Measurements from ENCODE around the gene SIRT7.

SIRT7 gene

DNA sequence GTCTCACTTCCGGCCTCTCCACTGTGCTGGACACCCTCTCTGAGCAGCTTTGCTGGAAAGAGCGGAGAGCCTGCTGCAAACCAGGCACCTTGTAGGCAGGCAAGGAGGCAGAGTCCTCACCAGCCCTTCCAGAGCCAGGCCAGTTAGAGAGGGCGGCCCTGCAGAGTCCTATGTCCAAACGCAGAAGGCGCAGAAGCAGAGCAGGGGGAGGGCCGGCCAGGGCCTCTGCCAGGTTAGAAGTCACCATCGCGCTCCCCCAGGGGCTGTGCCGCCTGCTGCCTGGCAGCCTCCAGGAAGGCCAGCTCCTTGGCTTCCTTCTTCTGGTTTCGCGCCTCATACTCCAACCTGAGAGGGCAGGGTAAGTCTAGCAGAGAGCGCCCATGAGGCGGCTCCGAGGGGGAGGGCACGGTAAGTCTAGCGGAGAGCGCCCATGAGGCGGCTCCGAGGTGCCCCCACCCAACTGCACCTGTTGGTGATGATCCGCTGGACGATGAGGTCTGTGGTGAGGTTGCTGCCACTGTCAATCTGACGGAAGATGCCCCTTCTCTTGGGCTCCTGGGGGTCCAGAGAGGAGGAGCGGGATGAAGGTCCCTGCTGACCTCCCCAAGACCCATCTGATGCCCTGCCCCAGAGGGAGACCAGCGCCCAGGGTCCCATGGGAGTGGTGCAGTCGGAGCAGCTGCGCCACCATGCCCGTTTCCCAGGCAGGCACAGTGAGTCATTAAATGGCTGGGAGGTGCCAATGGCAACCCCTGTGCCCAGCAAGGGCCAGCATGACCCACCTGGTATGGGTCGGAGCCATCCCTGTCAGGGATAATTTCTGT is 13.2 kb downstream of the SIRT7 start:
- no peak for DNase-seq

DNA sequence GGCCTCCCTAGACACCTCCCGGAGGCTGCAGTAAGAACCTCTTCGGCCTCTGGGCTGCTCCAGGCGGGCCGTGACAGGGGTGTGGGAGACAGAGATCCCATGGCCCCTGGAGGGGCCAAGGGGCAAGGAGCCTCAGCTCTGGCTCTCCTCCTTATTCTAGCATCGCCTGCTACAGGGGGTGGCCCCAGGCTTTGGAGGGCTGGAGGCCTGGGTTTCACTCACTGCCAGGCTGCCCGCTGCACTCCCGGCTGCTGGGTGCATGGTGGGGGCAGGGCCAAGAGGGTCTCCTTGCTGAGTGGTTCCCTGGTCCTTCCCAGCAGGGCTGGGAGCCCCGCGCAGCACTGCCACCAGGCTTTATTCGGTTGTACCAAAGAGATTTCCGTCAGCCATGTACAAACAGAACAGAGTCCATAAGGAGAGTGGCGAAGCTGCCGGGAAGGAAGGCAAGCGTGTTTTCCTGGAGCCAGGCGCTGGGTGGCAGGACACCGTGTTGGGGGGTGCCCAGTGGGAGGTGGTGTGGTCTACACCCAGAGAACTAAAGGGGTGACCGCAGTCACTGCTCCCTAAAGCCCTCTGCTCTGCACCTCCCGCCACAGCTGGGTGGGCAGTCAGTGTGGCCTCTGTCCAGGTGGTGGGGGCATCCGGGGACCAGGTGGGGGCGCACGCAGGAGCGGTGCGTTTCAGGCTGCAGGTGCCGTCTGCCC is 13.9 kb downstream of the SIRT7 start:
- no peak for DNase-seq

DNA sequence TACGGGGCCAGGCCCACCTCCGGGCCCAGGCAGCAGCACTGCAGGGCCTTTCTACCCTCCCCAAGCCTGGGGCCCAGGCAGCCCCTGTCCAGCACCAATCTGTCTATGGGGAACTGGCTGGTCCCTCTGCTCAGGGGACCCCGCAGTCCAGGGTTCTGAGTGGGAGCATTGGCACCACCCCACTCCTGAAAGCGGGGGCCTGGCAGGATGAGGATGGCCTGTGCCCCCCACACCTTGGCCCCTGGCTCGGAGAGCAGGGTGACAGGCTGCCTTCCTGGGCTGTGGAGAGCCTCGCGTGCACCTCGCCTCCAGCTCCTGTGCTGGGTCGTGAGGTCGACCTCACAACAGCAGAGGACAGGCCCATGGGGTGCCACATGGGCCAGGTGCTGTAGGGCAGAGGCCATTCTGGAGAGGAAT is 14.6 kb downstream of the SIRT7 start:
- no peak for DNase-seq

DNA sequence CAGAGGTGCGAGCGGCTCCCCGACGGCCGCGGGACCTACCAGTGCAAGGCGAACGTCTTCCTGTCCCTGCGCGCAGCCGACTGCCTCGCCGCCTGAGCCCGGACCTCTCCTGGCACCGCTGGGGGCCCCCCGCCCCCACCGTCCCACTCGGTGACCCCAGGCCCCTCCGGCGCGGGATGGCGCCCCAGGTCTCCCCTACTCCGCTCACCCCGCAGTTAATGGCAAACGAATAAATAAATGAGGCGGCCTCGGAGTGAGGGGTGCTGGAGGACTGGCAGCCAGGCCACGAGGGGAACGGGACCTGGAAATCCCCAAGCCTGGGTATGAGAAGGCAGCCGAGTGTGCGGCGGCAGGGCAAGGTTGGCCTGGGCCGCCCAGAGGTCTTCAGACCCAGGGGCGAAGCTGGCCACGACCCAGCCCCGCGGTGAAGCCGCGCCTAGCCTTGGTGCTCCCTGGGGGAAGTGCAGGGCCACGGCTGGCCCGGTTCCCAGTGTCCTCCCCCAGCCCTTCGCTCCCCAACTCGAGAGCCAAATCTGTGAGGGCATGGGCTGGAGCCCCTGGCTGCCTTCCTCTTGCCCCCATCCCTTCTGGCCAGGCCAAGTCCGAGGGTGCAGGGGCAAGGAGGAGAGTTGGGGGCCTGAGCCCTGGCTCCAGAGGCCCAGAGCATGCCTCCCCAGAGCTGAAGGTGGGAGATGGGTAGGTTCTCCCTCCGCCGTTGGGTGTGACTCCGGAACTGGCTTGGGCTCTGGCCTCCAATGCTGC is 15.1 kb downstream of the SIRT7 start:
- no peak for DNase-seq

DNA sequence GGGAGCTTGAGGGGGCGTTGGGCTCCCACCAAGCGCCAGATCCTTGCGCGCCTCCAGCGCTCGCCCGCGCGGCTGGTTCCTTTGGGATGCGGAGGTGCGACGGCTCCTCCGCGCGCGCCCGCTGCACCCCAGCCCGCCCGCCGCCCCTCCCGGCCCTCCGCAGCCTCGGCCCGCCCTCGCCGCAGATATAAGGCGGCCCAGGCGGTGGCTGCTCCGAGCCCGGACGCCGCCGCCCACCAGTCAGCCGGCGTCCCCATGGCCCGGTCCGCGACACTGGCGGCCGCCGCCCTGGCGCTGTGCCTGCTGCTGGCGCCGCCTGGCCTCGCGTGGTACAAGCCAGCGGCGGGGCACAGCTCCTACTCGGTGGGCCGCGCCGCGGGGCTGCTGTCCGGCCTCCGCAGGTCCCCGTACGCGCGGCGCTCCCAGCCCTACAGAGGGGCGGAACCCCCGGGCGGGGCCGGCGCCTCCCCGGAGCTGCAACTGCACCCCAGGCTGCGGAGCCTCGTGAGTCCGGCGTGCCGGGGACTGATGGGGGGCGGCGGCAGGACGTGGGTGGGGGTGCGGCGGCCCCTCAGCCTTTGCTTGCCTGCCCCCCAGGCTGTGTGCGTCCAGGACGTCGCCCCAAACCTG is 15.8 kb downstream of the SIRT7 start, which contains the start of gene NPB:
Gene NPB, plus strand, starts transcription at position 216 of the 630 bp plus-strand sequence. Its CDS starts 40 bp downstream, at position 256.
- DNase-seq = peak; percentile 22

DNA sequence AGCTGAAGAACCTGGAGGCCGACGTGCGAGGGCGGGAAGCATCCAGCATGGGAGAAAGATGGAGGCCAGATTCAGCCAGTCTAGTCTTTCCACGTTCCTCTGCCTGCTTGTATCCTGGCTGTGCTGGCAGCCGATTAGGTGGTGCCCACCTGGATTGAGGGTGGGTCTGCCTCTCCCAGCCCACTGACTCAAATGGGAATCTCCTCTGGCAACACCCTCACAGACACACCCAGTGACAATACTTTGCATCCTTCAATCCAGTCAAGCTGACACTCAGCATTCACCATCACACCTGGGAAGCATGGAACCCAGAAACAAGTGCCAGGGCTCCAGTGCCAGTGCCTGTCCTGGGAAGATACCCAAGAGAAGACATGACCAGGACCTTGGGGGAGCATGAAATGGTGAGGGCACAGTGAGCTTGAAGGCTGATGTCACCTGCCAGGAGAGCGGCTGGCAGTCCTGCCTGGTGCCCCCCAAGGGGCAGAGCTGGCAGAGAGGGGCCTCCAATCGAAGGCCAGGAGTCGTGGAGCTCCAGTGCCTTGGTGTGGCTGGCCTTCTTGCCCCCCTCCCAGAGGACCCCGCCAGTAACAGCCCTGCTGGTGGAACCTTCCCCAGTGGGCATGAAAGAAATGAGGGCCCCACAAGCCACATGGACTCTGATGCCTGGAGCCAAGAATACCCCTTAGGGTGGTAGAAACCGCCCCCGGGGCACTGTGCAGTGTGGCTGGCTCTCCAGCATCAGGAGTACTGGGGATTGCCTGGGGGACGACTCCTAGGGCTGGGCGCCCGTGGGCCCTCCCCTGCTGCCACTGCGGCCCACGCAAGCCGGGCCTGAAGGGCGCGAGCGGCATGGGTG is 16.6 kb downstream of the SIRT7 start:
- DNase-seq = no peak

DNA sequence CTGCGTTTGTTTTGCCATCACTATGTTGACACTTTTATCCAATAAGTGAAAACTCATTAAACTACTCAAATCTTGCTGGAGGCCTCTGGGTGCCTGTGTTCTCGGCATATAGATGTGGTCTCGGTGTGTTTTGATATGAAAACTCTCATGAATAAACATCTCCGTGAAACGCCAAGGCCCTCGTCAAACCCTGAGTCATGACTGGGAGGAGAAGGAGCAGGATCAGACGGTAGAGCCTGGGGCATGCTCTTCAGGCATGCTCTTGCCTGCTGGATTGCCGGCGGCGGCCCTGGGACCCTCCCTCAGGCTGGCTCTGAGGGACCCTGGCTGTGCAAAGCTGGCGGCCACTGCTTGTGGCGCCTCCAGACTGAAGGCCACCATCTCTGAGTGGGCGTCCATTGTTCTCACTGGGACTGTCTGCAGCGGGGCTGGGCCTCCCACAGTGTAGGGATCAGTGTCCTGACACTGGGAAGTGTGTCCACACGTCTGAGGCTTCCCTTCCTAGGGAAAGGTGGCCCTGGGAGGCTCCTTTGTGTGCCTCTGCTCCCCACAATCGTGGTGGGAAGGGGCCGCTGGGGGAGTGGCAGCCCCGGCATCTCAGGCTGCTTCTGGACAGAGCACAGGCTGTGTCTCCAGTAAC is 17.7 kb downstream of the SIRT7 start:
- DNase-seq = no peak

DNA sequence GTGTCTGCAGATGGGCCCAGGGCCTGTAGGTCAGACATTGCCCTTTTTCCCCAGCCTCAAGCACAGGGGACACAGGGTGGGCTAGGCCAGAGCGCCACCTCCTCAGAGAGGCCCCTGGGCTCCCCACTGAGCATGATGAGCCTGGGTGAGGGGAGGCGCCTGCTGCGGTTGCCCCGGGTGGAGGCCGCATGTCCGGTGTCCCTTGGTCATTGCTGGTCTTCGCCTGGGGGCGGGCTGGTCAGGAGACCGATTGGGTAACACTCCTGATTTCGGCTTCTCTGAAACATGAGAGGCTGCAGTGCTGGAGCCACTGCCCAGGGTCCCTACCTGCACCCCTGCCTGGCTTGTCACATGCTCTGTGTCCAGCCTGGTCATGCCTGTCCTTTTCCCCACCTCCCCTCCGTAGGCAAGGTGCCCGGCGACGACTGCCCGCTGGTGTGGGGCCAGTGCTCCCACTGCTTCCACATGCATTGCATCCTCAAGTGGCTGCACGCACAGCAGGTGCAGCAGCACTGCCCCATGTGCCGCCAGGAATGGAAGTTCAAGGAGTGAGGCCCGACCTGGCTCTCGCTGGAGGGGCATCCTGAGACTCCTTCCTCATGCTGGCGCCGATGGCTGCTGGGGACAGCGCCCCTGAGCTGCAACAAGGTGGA is 18.3 kb downstream of the SIRT7 start:
- DNase-seq = no peak

DNA sequence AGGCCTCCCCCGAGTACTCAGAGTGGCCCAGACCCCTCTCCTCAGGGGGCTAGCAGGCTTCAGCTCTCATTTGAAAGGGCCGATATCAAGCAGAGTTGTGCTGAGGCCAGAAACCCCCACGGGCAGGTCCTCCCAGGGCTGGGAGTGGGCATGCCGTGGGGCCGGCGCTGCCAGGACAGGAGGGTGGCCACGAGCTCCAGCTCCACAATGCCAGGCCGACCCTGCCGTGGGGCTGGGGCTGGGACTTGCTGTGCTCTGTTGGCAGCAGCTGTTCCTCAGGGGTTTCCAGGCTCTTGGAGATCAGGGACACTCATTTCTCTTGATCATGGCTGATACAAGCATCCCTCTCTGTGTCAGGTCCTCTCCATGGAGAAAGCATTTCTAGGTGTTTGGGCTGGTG is 19.1 kb downstream of the SIRT7 start:
- DNase-seq = no peak

DNA sequence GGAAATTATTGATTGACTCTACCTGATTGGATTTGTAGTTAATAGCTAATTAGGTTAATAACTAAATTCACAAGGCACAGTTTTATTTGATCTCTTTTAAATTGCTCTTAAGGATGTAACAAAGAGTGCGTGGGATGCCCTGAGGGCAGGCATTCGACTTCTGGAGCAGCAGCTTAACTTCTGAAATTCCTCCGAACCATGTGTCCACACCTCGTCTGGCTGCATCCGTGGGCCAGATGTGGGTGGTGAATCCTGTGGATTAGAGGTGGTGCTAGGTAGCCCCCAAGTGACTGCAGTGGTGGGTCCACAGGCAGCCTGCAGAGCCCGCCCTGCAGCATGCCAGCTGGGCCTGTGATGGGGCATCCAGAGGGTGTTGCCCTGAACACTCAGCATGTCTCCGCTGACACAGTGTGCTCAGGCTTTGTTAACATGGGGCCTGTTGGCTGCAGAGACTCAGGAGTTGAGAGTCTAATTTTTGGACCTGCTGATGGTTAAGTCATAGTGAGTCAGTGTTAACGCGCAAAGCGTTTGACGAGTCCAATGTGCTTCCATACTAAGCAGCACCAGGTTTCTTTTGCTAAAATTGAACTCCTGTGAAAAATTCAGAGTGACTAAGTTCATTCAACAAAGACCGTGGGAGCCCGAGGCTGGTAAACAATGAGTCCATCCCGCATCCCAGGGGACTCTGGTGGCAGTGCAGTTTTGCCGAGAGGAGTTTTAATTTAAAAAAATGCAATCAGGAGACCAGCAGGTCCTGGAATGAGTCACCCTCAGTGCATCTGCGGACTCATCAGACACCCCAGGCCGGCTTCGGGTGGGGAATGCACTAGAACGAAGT is 19.7 kb downstream of the SIRT7 start:
- no peak for DNase-seq

DNA sequence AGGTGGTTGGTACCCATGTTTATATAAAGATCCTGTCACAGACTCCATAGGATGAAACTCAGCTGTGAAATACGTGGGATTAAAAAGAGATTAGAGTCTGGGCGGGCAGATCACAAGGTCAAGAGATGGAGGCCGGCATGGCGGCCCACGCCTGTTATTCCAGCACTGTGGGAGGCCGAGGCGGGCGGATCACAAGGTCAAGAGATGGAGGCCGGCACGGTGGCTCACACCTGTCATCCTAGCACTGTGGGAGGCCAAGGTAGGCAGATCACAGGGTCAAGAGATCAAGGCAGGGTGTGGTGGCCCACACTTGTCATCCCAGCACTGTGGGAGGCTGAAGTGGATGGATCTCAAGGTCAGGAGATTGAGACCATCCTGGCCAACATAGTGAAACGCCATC is 22.6 kb downstream of the SIRT7 start:
- no peak for DNase-seq

DNA sequence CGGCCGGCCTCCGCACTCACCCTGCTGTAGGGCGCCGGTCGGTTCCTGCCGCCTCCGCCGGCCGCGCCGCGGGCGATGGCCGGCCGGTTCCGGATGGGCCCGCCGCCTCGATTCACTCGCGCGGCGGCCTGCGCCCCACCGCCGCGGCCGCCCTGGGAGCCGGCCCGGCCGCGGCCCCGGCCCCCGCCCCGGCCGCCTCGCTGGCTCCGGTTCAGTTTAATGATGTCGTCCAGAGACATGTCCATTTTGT is 26.7 kb downstream of the SIRT7 start:
- no peak for DNase-seq

DNA sequence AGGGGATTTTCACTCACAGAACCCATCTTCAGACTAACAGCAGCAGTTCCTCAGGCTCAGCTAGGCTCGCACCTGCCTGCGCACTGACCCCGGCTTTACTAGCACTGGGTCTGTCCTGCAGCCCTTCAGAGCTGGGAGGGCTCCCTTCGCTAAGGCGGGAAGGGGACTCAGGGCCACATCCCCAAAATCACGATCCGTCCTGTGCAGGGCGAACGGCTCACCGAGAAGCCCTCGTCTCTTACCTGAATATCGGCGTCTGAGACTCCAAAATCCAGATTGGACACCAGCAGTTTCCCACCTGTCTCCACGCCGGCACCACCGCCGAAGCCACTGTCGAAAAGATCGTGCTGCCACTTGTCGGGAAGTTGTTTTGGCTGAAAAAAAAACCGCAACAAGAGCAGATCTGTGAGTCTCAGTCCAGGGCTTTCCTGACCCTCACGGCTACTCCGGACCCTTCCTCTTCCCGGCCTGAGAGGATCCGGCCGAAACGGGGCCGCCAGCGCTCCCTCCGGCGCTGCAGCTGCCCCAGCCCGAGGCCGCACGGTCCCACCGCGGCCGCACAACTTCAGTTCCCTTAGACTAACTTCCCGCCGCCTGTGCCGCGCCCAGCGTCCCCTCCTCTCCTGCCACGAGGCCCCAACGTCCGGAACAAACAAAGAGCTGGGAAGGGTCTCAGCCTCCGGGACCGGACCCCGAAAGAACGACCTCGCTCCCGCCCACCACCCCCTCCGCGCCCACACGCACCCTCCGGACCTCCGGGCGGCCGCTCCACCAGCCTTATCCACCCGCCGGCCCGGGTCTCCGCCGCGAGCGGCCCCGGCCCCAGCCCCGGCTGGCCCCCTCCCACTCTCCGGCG is 27.3 kb downstream of the SIRT7 start:
- DNase-seq = no peak

DNA sequence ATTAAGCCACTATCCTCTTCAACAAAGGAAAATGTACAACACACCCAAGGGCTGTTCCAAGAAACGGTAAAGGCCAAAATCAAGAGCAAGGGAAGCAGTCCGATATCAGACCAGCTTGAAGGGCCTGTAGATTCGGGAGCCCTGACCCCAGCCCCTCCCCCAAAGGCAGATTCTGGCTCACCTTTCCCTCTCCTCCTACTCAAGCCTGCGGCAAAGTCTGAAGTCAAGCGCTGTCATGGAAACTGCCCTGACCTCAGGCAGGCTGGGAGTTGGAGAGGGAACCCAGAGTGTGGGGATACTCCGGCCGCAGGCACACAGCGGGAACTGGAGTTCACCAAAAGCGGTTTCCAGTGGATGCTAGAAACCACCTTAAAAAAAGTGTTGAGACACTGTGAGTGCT is 28.4 kb downstream of the SIRT7 start:
- DNase-seq = no peak

DNA sequence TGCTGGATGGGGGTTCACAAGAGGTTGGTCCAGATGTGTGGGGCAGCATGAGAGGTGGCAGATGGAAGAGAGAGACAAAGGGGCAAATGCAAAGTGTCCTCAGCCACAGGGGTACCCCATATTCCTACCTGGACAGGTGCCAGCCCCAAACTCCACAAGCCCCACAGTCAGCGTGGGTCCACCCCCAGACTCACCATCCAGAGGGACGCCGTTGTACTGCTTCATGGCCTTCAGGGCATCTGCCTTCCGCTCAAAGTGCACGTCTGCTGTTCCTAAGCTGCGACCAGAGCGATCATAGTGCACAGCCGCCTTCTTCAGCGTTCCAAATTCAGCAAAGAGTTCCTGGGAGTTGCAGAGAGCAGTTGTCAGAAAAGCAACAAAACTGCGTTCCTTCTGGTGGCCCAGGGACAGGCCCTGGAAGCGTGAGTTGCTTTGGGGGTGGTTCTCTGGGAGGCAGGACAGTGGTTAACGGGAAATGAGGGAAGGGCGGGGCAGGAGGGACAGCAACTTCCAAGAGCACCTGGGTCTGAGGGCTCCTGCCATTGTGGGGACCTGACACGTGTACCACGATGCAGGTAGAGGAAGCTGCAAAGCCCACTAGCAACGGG is 28.9 kb downstream of the SIRT7 start:
- no peak for DNase-seq

DNA sequence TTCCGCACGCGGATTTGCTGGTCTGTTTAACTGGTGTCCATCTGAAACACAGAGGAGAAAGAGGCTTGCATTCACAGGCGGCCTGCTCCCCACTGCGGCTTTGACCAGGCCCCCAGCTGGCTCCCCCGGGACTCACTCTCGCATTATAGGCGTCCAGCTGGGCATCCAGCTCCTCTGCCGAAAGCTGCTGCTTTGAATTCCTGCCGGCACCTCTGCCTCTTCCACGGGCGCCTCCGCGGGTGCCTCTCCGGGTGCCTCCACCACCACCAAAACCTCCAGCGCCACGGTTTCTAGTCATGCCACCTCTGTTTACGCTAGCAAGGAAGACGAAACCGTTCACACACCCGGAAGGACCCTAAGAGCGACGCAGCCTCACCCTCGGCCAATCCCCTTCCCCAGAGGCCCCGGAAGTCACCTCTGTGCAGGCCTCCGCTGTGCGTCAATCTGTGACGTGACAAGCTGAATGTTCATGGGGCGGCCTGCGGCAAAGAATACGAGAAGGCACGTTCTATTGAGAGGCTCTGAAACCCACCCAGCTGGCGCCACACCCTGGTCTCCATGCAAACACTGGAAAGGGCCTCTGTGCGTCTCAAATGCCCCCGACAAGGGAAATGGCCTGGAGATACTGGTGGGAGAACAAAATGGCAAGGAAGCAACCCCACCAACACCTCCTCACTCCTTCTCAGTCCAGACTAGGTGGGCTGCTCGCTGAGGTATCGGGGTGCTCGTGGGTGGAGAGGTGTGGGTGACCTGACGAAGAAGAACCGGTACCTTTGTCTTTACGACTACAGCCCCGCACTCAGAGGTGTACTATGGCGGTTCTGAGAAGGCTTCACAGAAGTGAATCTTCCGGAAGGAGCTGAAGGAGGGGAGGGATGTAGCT is 29.6 kb downstream of the SIRT7 start:
- no peak for DNase-seq

DNA sequence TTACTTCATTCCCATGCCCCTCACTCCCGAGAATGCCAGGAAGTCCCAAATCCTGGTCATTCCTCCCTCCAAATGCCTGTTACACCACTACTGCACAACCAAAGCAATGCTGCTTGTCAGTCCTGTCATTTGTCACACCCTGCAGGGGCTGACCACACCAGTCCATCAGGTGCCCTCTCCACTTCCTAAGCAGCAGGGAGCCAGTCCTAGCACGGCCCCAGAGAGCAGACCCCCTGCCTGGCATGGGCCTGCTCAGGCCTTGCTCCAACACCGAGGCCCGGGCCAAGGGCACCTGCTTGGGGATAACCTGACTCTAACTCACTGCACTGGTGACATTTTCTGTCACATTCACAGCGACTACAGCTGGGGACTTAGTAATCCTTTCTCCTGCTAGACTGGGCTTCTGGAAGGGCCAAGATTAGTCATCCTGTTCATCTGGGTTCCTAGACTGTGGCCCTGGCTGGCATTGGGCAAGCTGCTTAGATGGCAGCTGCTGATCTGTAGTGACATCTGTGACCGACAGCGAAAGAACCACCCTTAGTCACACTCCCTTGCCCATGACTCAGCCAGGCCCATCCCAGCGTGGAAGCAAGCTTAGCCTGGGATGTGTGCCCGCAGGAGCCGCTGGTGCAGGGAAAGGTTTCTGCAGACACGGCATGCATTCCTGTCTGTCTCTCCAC is 32.0 kb downstream of the SIRT7 start:
- no peak for DNase-seq
